ENCODE results near the gene SOX18. TPM values are rescaled to one million over a fixed set of nuclear protein-coding genes. Genes with fewer than 3 reads are reported as not detected.
A peak's percentile ranks its signal among the peaks of the same experiment; 100 is the strongest.

The SOX18 gene
- total RNA-seq, 6 donors from 2014 or later: 6.3 to 138 (median 37.7) TPM

- H3K9me3 ChIP-seq: no peaks in the 10 kb centered on the region
- 25 to 49% methylated on average over 2 to 5 of the region's 5 CpGs for WGBS, 2 donors
- no peaks in the 10 kb centered on the region for H3K36me3 ChIP-seq
- DNase-seq (peak; percentile 46 to 47), ATAC-seq (ENCODE audit: low FRiP score in 2 of 2) (no peak)
- peaks cover 24 to 45% (median 28%) of the 10 kb centered on the region in 4 donors for H3K4me1 ChIP-seq
- TF ChIP-seq EP300 (IDR thresholded peaks at IDR 0.05) (no peak), POLR2A (IDR thresholded peaks at IDR 0.05) (no peak), POLR2AphosphoS5 (IDR thresholded peaks at IDR 0.05) (no peak), CTCF (IDR thresholded peaks at IDR 0.05) (no peak)
- no peak overlapping the region for H3K27ac ChIP-seq
- H3K27me3 ChIP-seq: no peaks in the 10 kb centered on the region
- no peak overlapping the region for H3K4me3 ChIP-seq
Observed at GRCh38 chr20:64065974-64066343, 16.5 kb upstream of the SOX18 start.

GRCh38 chr20:64065062-64065973, 15.9 kb upstream of the SOX18 start:
- peak in 1 of 2 donors; percentile 60 for DNase-seq
- H3K4me1 ChIP-seq: peaks cover 24 to 45% (median 28%) of the 10 kb centered on the region in 4 donors
- H3K27ac ChIP-seq: no peak overlapping the region

GRCh38 chr20:64064145-64064698, 14.8 kb upstream of the SOX18 start:
- no peaks in the 10 kb centered on the region for H3K36me3 ChIP-seq
- peak overlapping the region in 2 of 4 donors; percentile 68 to 85 for H3K27ac ChIP-seq
- H3K4me1 ChIP-seq: peaks cover 24 to 38% (median 28%) of the 10 kb centered on the region in 4 donors
- ATAC-seq (ENCODE audit: low FRiP score in 2 of 2) (no peak), DNase-seq (peak in 1 of 2 donors; percentile 56)
- no peak for TF ChIP-seq EP300 (IDR thresholded peaks at IDR 0.05)
- TF ChIP-seq CTCF (IDR thresholded peaks at IDR 0.05): no peak
- no peak for TF ChIP-seq POLR2A (IDR thresholded peaks at IDR 0.05)
- no peak for TF ChIP-seq POLR2AphosphoS5 (IDR thresholded peaks at IDR 0.05)
- WGBS, 2 donors: 46 to 48% methylated on average over 9 to 12 of the region's 12 CpGs
- H3K4me3 ChIP-seq: peak overlapping the region in 3 of 4 donors; percentile 78 to 95 (median 83)
- H3K9me3 ChIP-seq: no peaks in the 10 kb centered on the region
- H3K27me3 ChIP-seq: no peaks in the 10 kb centered on the region

More at GRCh38 chr20:64065062-64065973, 15.9 kb upstream of the SOX18 start:
- ATAC-seq (ENCODE audit: low FRiP score in 2 of 2): no peak
- H3K4me3 ChIP-seq: no peak overlapping the region
- H3K36me3 ChIP-seq: no peaks in the 10 kb centered on the region
- 51% methylated on average over 21 to 27 of the region's 27 CpGs for WGBS, 2 donors
- H3K27me3 ChIP-seq: no peaks in the 10 kb centered on the region
- H3K9me3 ChIP-seq: no peaks in the 10 kb centered on the region
- TF ChIP-seq POLR2AphosphoS5 (IDR thresholded peaks at IDR 0.05): no peak
- no peak for TF ChIP-seq EP300 (IDR thresholded peaks at IDR 0.05)
- TF ChIP-seq CTCF (IDR thresholded peaks at IDR 0.05): no peak
- TF ChIP-seq POLR2A (IDR thresholded peaks at IDR 0.05): no peak

GRCh38 chr20:64063389-64064144, 14.1 kb upstream of the SOX18 start:
- ATAC-seq (ENCODE audit: low FRiP score in 2 of 2) (peak in 1 of 2 donors; percentile 41), DNase-seq (peak in 1 of 2 donors; percentile 85)
- Histone ChIP-seq H3K4me1 (peaks cover 25 to 38% (median 28%) of the 10 kb centered on the region in 4 donors), H3K36me3 (no peaks in the 10 kb centered on the region), H3K9me3 (no peaks in the 10 kb centered on the region), H3K27ac (peak overlapping the region; percentile 68 to 85 (median 80)), H3K27me3 (no peaks in the 10 kb centered on the region), H3K4me3 (peak overlapping the region; percentile 71 to 95 (median 80))
- 5 to 10% methylated on average over 30 to 44 of the region's 51 CpGs for WGBS, 2 donors
- no peak for TF ChIP-seq CTCF (IDR thresholded peaks at IDR 0.05)
- TF ChIP-seq POLR2A (IDR thresholded peaks at IDR 0.05): no peak
- no peak for TF ChIP-seq EP300 (IDR thresholded peaks at IDR 0.05)
- TF ChIP-seq POLR2AphosphoS5 (IDR thresholded peaks at IDR 0.05): no peak

Measured in upper lobe of left lung (tissue), 6 donors.